ENCODE data around the gene SLC35F1. TPM values are rescaled to one million over a fixed set of nuclear protein-coding genes. Genes with fewer than 3 reads are reported as not detected.

SLC35F1 gene
- total RNA-seq, 2 donors from 2014 or later: 0.50 to 2.3 TPM

GRCh38 chr6:118284736-118285360, 377.8 kb downstream of the SLC35F1 start:
- Mint-ChIP-seq H3K27me3 (ENCODE audit: low read depth) (peaks cover 17% of the 10 kb centered on the region), H3K4me3 (no peak overlapping the region), H3K27ac (no peak overlapping the region), H3K9me3 (no peaks in the 10 kb centered on the region), H3K36me3 (ENCODE audit: insufficient read depth in 2 of 2) (no peaks in the 10 kb centered on the region), H3K4me1 (ENCODE audit: low read depth) (no peaks in the 10 kb centered on the region)
- no peak for ATAC-seq (replicated peaks in 1 of 2)
- no peak for DNase-seq

- DNase-seq: no peak
- peaks cover 17% of the 10 kb centered on the region for H3K27me3 Mint-ChIP-seq (ENCODE audit: low read depth)
- H3K9me3 Mint-ChIP-seq: no peaks in the 10 kb centered on the region
- no peaks in the 10 kb centered on the region for H3K36me3 Mint-ChIP-seq (ENCODE audit: insufficient read depth in 2 of 2)
- H3K4me3 Mint-ChIP-seq: no peak overlapping the region
- ATAC-seq (replicated peaks in 1 of 2): no peak
- H3K27ac Mint-ChIP-seq: no peak overlapping the region
- no peaks in the 10 kb centered on the region for H3K4me1 Mint-ChIP-seq (ENCODE audit: low read depth)
Observed at GRCh38 chr6:118285791-118286190, 378.7 kb downstream of the SLC35F1 start.

DNA sequence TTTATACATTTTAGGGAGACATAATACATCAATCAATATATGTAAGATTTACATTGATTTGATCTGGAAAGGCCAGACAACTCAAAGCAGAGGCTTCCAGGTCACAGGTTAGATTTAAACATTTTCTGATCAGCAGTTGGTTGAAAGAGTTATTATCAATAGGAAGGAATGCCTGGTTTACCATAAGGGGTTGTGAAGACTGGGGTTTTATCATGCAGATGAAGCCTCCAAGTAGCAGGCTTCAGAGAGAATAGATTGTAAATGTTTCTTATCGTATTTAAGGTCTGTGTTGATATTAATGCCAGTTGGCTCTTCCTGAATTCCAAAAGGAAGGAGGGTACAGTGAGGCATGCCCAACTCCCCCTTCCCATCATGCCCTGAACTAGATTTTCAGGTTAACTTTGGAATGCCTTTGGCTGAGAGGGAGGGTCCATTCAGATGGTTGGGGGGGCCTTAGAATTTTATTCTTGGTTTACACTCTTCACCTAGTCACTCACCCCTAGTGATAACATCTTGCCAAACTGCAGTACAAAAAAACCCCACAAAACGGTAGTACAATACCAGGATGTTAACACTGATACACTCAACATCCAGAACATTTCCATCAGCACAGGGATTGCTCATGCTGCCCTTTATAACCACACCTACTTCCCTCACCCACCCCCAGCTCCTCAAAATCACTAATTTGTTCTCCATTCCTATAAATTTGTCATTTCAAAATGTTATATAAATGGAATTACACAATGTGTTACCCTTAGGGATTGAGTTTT, 381.5 kb downstream of the SLC35F1 start:
- no peaks in the 10 kb centered on the region for H3K36me3 Mint-ChIP-seq (ENCODE audit: insufficient read depth in 2 of 2)
- no peaks in the 10 kb centered on the region for H3K4me1 Mint-ChIP-seq (ENCODE audit: low read depth)
- no peak overlapping the region for H3K27ac Mint-ChIP-seq
- no peak for DNase-seq
- peaks cover 3% of the 10 kb centered on the region for H3K27me3 Mint-ChIP-seq (ENCODE audit: low read depth)
- H3K4me3 Mint-ChIP-seq: no peak overlapping the region
- no peak for ATAC-seq (replicated peaks in 1 of 2)
- no peaks in the 10 kb centered on the region for H3K9me3 Mint-ChIP-seq

GRCh38 chr6:118292558-118292957, 385.5 kb downstream of the SLC35F1 start:
- DNase-seq (no peak), ATAC-seq (replicated peaks in 1 of 2) (no peak)
- Mint-ChIP-seq H3K36me3 (ENCODE audit: insufficient read depth in 2 of 2) (no peaks in the 10 kb centered on the region), H3K27ac (no peak overlapping the region), H3K9me3 (no peaks in the 10 kb centered on the region), H3K27me3 (ENCODE audit: low read depth) (peaks cover 11% of the 10 kb centered on the region), H3K4me3 (no peak overlapping the region), H3K4me1 (ENCODE audit: low read depth) (no peaks in the 10 kb centered on the region)

GRCh38 chr6:118294906-118295305, 387.8 kb downstream of the SLC35F1 start:
- Mint-ChIP-seq H3K27ac (no peak overlapping the region), H3K4me3 (no peak overlapping the region), H3K27me3 (ENCODE audit: low read depth) (peaks cover 11% of the 10 kb centered on the region), H3K36me3 (ENCODE audit: insufficient read depth in 2 of 2) (no peaks in the 10 kb centered on the region), H3K4me1 (ENCODE audit: low read depth) (no peaks in the 10 kb centered on the region), H3K9me3 (no peaks in the 10 kb centered on the region)
- DNase-seq (no peak), ATAC-seq (replicated peaks in 1 of 2) (no peak)

- no peak overlapping the region for H3K27ac Mint-ChIP-seq
- H3K36me3 Mint-ChIP-seq (ENCODE audit: insufficient read depth in 2 of 2): no peaks in the 10 kb centered on the region
- no peak for ATAC-seq (replicated peaks in 1 of 2)
- no peak for DNase-seq
- H3K9me3 Mint-ChIP-seq: no peaks in the 10 kb centered on the region
- no peaks in the 10 kb centered on the region for H3K4me1 Mint-ChIP-seq (ENCODE audit: low read depth)
- peaks cover 11% of the 10 kb centered on the region for H3K27me3 Mint-ChIP-seq (ENCODE audit: low read depth)
- no peak overlapping the region for H3K4me3 Mint-ChIP-seq
Observed at GRCh38 chr6:118295336-118295735, 388.3 kb downstream of the SLC35F1 start.

- Mint-ChIP-seq H3K27ac (no peak overlapping the region), H3K4me3 (no peak overlapping the region), H3K36me3 (ENCODE audit: insufficient read depth in 2 of 2) (no peaks in the 10 kb centered on the region), H3K4me1 (ENCODE audit: low read depth) (no peaks in the 10 kb centered on the region), H3K27me3 (ENCODE audit: low read depth) (peaks cover 11% of the 10 kb centered on the region), H3K9me3 (no peaks in the 10 kb centered on the region)
- ATAC-seq (replicated peaks in 1 of 2) (no peak), DNase-seq (no peak)
Observed at GRCh38 chr6:118296129-118296901, 389.3 kb downstream of the SLC35F1 start.

GRCh38 chr6:118297821-118298220, 390.8 kb downstream of the SLC35F1 start:
- Mint-ChIP-seq H3K36me3 (ENCODE audit: insufficient read depth in 2 of 2) (no peaks in the 10 kb centered on the region), H3K4me3 (no peak overlapping the region), H3K27me3 (ENCODE audit: low read depth) (peaks cover 11% of the 10 kb centered on the region), H3K27ac (no peak overlapping the region), H3K4me1 (ENCODE audit: low read depth) (no peaks in the 10 kb centered on the region), H3K9me3 (peaks cover 0 to 2% of the 10 kb centered on the region in 2 donors)
- ATAC-seq (replicated peaks in 1 of 2) (no peak), DNase-seq (no peak)

- Mint-ChIP-seq H3K27me3 (ENCODE audit: low read depth) (peaks cover 11% of the 10 kb centered on the region), H3K4me3 (no peak overlapping the region), H3K4me1 (ENCODE audit: low read depth) (no peaks in the 10 kb centered on the region), H3K36me3 (ENCODE audit: insufficient read depth in 2 of 2) (no peaks in the 10 kb centered on the region), H3K27ac (no peak overlapping the region), H3K9me3 (peaks cover 0 to 2% of the 10 kb centered on the region in 2 donors)
- DNase-seq (no peak), ATAC-seq (replicated peaks in 1 of 2) (no peak)
Observed at GRCh38 chr6:118298476-118299427, 391.7 kb downstream of the SLC35F1 start.

- Mint-ChIP-seq H3K36me3 (ENCODE audit: insufficient read depth in 2 of 2) (no peaks in the 10 kb centered on the region), H3K4me1 (ENCODE audit: low read depth) (no peaks in the 10 kb centered on the region), H3K27ac (no peak overlapping the region), H3K27me3 (ENCODE audit: low read depth) (peaks cover 11% of the 10 kb centered on the region), H3K9me3 (peaks cover 0 to 2% of the 10 kb centered on the region in 2 donors), H3K4me3 (no peak overlapping the region)
- DNase-seq (no peak), ATAC-seq (replicated peaks in 1 of 2) (no peak)
Observed at GRCh38 chr6:118299457-118299856, 392.4 kb downstream of the SLC35F1 start.

- Mint-ChIP-seq H3K27me3 (ENCODE audit: low read depth) (no peaks in the 10 kb centered on the region), H3K36me3 (ENCODE audit: insufficient read depth in 2 of 2) (no peaks in the 10 kb centered on the region), H3K4me3 (no peak overlapping the region), H3K27ac (peak overlapping the region; percentile 33), H3K9me3 (peaks cover 0 to 2% of the 10 kb centered on the region in 2 donors), H3K4me1 (ENCODE audit: low read depth) (no peaks in the 10 kb centered on the region)
- DNase-seq: no peak
- ATAC-seq (replicated peaks in 1 of 2): no peak
Observed at GRCh38 chr6:118304321-118304720, 397.3 kb downstream of the SLC35F1 start.

DNA sequence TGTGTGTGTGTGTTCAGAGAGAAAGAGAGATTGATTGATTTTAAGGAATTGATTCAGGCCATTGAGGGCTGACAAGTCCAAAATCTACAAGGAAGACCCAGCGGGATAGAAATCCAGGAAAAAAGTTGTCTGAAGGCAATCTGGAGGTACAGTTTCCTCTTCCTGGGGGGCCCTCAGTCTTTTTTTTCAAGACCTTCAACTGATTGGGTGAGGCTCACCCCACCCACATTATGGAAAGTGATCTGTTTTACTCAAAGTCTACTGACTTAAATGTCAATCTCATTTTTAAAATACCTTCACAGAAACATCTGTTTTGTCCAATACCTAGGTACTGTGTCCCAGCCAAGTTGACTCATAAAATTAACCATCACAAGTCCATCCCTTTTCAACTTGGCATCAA, 398.0 kb downstream of the SLC35F1 start:
- H3K4me1 Mint-ChIP-seq (ENCODE audit: low read depth): no peaks in the 10 kb centered on the region

More for the DNA sequence above, 398.0 kb downstream of the SLC35F1 start:
- no peak overlapping the region for H3K4me3 Mint-ChIP-seq
- H3K36me3 Mint-ChIP-seq (ENCODE audit: insufficient read depth in 2 of 2): no peaks in the 10 kb centered on the region
- DNase-seq (no peak), ATAC-seq (replicated peaks in 1 of 2) (no peak)
- no peaks in the 10 kb centered on the region for H3K27me3 Mint-ChIP-seq (ENCODE audit: low read depth)
- H3K27ac Mint-ChIP-seq: no peak overlapping the region
- peaks cover 0 to 2% of the 10 kb centered on the region in 2 donors for H3K9me3 Mint-ChIP-seq
